ENCODE measurements around the gene GRIK3.

The GRIK3 gene

GRCh38 chr1:36752431-36752830, 281.9 kb downstream of the GRIK3 start:
- DNase-seq: no peak

GRCh38 chr1:36751525-36751924, 282.8 kb downstream of the GRIK3 start:
- DNase-seq: no peak

GRCh38 chr1:36748466-36748865, 285.8 kb downstream of the GRIK3 start:
- no peak for DNase-seq
